GM21786 (cell line): ENCODE data around the gene TOX3.

Experiments used
- ATAC-seq: cut with Tn5 transposase; IDR thresholded peaks from one replicate; pipeline ENCODE4 v1.9.1; 2021; ENCODE audit not compliant: unreplicated experiment

TOX3 gene

DNA sequence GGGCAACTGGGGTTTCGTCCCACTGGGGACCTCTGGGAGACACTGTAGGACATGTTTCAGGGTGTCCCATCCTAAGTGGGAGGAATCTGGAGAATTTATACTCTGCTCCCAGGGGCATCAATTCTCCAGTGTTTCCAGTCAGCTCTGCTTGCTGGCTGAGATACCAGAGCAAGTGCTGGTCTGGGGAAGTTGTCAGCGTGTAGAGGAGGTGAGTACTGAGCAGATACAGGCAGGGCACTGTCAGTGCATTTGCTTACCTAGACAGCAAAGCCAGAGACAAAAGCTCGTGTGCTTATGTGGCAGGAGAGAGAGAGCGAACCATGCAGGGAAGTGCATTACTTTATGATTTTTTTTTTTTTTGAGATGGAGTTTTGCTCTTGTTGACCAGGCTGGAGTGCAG lies 20.2 kb upstream of the TOX3 start:
- no peak for ATAC-seq

DNA sequence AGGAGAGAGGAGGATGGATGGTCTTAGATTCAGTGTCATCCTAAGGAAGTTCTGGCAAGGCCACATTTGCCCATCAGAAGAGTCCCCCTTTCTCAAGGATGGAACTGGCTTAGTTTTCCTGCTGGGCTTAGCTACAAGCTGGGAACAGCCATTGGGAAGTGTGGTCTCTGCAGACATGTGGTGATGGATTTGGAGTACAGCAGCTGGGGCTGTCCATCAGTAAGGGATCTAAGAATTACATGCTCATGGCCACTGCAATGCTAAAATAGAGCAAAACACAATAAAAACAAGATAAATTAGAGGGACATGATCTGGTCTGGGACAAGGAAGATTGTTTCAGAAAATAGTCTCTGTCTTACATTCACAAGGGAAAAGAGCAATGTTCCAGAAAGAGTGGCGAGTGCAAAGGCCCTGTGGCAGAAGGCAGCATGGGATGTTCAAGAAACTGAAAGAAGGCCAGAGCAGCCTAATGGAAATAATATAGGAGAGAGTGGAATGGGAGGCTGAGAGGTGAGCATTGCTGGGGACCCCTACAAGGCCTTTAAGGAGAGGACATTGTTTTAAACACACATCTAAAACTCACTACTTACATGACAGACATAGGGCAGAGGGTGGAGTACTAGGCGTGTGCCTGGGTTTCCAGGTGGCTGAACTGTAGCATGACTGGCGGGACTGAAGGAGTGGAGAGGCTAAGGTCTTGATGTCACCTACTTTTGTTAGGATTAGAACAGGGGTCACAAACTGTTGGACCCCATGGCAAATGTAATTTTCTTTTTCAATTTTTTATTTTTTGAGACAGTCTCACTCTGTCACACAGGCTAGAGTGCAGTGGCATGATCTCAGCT lies 17.0 kb upstream of the TOX3 start:
- no peak for ATAC-seq

- no peak for ATAC-seq
Observed at GRCh38 chr16:52562770-52563169, 15.8 kb upstream of the TOX3 start.

DNA sequence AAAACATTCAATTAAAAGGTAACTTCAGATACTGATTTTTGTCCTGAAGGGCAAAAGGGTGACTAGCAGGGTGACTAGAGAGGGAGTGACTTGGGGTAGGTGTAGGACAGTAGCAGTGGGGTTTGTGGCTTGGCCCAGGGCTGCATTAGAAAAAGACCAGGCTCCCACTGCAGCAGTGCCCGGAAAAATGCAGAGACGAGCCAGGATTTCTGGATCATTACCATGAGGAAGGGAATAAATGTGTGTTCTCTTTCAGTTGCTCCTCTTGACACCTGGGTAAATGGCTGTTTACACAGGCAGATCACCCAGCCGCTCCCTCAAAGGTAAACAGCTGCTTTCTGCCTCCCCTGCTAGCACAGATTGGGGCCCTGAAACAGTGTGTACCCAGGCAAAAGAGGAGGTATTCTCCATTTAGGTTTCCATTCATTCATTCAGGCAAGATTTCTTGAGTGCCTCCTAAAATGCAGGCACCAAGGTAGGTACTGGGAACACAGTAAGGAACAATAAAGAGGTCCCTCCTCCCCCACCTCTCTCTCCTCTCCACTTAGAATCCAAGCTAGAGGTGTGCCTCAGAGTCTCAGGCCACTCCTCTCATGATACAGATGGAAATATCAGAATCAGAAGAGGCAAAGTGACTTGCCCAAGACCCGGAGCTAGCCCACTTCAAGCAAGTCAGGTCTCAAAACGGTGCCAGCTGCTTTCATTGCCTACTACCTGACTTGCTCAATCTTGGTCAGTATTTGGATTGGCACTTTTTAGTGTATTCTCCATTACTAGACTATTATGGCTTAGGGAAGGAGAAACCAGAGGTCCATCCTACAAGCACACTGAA lies 15.2 kb upstream of the TOX3 start:
- ATAC-seq, result no peak

- no peak for ATAC-seq
Observed at GRCh38 chr16:52558448-52558847, 11.5 kb upstream of the TOX3 start.

DNA sequence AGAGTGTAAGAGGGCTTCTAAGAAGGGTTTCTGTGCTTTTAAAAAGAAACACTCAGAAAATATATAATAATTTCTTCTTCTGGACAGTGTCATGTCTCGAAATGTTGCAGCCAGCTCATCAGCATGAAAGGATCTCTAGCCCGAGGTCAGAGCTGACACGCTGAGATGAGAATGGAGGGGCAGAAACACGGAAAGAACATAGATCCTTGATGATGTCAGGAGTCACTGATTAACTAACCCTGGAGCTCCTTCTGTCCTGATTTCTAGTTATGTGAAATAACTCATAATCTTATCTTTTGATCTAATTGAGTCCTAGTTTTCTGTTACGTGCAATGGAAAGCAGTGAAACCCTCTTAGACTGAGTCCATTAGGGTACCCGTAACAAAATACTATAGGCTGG lies 10.3 kb upstream of the TOX3 start:
- no peak for ATAC-seq

DNA sequence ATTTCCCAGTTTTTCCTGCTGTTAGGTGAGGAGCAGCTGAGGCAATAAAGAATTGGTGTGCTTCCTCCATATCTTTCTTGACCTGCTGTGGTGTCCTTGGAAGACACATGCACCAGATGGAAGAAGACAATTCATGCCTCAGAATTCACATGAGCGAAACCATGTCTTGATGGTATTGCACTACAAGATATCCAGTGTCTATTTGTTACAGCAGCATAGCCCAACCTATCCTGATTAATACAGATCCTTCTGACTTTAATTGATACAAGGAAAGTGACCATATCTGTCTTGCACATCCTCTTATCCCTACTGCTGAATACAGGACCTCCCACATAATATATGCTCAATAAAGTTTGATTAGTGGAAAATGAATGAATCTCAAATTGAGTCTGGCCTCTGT lies 9.1 kb upstream of the TOX3 start:
- ATAC-seq, result no peak

- ATAC-seq, result no peak
Observed at GRCh38 chr16:52555572-52555971, 8.6 kb upstream of the TOX3 start.

DNA sequence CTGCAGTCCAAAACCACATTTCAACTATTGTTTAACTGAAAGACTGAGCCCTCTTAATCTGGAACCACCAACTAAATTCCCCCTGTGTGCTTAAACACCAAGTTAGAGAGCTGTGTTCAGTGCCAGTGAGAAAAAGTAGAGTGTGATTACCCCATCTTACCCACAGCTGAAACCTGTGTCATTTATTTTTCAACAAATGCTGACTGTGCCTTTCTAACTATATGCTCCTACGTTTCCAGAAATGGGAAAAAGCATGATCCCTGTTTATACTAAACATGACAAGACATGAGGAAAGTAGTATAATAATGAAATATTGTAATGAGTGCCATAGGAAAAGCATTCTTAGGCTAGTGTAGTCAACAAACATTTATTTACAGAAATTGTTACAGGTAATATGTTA lies 7.4 kb upstream of the TOX3 start:
- no peak for ATAC-seq

- no peak for ATAC-seq
Observed at GRCh38 chr16:52553322-52553721, 6.4 kb upstream of the TOX3 start.

DNA sequence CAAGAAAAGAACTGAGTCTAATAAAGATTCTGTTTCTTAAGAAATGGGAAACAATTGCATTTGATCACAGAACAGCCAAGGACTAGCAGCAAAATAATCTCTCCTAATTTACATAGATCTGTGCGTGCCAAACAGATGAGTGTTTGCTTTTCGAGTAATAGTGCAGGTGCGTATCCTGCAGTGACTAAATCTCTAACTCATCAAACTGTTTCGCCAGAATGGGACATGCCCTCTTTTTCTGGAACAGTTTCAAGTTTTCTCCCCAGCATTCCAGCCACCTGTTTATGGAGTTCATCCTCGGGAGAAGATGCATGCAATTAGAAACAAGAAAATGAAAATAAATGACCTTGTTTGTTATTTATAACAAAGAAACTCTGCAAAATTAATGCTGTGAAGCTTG lies 5.7 kb upstream of the TOX3 start:
- no peak for ATAC-seq

DNA sequence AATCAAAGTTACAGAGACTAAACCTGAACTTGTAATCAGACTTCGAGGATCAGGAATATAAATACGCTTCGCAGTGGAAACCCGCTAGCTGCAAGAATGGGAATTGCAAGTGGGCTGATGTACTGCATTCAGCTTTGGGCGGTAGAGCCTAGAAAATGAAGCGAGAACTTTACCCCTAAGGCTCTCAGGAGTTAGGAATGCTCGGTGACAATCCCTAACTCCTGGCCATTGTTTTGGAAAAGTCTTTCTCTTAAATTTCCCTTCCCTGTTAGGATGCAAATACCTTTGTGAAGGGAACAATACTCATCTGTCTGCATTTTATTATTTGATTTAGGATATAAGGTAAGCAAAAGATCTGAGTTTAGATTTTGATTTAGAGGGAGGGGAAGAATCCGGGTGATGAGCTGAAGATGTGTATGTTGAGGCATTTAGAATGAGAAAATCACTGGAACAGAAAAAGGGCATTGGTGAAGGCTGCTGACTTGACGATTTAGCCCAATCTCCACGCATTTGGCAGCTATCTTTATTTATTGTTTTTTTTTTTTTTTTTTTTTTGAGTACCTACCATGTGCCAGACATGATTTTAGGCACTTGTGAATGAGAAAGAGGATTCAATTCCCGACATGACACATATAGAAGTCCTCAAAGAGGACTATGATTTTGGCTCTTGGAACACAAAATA lies 2.2 kb upstream of the TOX3 start:
- ATAC-seq, result no peak

DNA sequence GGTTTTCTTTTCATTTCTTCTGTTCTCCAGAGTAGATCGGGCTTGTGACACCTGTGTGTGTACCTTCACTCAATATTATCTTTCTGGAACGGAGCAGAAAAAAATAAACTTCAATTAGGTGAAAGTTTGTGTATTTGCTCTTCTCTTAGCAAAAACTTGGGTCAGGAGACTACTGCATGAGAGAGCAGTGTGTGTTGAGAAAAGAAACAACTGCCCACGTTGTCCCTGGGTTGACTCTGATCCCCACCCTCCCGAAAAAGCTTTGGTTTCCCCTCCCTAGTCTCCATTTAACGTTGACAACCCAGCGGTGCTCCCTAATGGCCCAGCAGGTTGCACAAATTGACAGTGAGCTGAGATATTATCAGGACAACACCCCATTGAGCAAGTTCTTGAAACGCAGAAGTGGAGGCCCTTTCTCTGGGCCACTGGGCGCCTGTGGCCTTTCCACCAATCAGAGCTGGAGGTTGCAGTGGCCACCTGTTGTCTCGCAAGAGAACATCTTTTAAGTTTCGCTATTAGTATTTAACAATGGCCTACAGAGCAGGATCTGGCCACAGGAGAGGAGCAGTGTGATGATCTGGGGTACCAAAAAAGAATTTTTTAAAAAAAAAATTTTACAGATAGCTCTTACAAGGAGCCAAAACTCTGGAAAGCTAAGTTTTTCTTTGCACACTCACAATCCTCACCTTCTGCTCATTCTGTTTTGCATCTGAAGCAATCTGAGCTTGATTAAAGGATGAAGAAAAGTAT lies 1.5 kb upstream of the TOX3 start:
- no peak for ATAC-seq

DNA sequence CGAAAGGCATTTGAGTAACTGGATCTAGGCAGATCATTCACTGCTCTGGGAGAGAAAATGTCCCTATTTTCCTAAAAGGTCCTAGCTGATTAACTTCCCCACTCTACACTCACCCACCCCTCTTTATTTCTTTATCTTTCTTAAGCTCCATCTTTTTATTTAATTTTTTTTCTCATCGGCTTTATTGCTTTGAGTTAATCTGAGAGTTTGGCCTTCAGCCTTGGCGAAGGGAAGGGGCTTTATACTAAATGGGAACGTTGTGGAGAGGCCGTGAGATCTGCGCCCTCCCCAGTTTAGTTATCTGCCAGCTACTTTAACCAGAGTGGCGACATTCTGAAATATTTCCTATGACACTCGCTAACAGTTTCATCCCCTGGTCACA lies 882 bp upstream of the TOX3 start:
- no peak for ATAC-seq

DNA sequence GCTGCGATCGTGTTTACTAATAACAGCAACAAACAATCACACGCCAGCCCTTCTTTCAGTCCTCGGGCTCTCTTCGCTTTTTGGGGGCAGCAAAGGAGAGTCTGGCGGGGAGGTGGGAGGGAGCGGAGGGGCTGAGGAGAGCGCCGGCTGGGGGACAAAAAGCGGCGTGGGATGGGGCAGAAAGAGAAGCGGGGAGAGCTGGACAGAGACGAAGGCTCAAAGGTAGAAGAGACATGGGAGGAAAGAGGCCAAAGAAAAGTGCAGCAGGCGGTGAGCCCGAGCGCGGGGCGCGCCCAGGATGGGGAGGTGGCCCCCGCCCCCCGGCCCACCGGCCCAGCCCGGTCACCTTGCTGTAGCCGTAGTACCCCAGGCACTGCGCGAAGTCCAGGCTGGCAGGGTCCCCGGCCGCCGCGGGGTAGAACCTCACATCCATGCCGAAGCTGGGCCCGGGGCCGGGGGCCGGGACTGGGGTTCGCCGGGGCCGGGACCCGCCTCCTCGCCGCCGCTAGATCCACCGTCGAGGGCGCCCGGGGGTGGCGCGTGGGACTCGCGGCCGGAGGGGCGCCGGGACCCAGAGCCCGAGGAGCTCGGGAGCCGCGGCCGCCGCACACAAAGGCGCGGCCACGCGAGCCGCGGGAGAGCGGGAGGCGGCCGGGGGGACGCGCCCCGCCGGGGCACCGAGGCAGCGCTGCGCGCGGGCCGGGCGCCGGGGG lies 496 bp downstream of the TOX3 start:
- no peak for ATAC-seq

GRCh38 chr16:52545898-52546266 lies 1.1 kb downstream of the TOX3 start:
- no peak for ATAC-seq

DNA sequence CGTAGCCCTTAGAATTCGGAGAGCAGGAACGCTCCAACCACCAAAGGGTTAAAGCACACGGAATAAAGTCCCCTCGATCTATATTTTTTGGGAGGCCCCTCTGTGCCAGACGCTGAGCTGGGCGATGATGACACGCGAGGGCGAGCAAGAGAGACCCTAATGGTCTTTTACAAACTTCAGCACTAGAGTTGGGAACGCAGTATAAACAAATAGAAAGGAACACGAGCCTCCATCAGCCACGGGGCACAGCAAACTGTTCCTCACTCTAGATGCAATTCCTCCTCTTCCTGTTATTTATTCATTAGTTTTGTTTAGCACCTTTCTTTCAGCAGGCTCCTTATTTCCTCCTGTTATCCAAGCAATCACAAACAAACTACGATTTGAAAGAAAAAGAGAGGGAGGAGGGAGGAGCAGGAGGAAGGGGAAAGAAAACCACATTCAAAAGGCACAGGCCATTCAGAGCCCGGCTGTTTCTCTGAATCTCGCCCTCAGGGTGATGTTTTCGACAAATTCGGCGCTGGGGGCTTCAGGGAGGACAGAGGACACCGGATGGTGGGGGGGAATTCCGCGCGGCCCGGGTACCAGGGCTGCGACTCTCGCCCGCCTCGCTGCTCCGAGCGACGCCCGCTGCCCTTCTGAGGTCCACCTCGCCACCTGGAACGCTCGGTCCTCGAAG lies 1.6 kb downstream of the TOX3 start:
- no peak for ATAC-seq

DNA sequence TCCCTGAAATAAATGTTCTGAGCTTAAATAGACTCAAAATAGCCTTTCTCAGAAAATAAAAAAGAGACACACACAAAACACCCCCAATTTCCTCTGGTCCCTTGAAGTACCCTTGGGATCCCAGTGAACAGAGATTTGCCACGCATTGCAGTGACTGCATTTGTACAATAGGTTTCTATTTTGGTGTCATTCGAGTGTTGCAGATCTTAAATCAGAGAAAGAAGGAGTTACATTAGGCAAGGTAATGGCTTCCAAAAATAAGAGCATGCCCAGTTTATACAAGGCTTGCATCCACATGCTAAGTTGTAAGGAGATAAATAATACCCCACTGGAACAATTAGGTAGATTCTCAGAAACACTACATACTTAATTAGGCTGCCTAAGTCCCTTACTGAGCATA lies 2.2 kb downstream of the TOX3 start:
- no peak for ATAC-seq

DNA sequence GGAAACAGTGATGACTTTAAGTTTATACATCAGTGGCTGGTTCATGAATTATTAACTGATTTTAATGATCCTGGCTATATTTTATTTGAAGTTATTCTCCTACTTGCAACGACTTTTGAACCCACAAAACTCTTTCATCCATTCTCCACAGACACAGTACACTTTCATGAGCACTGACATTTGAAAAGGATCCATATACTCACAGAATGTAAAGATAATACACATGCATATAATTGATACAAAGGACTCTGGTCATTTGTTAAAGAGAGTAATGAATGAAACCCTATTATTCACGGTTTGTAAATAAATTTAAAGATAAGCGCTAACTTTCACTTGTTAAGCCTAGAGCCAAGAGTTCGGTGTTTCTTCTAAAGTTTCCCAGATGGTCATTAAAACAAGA lies 3.3 kb downstream of the TOX3 start:
- ATAC-seq, result no peak

DNA sequence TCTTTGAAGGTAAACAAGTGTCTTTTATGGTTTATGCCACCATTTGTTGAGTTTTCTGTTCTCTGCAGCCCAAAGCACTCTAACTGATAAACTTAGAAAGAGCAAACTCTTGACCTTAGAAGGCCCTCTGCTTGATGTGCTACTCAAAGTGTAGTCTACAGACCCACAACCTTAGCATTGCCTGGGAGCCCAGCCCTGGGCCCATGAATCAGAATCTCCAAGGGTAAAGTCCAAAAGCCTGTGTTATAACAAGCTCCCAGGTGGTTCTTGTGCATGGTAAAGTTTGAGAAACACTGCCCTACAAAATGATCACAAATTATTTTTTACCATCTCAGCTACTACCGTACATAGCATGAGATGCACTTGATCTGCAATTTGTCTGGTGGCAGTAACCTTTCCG lies 6.0 kb downstream of the TOX3 start:
- ATAC-seq, result no peak
